Mesenchymal stem cell (in vitro differentiated cells and primary cell): Measurements from ENCODE around the gene SUPT3H.

ENCODE experiments used
- DNase-seq: peaks from one replicate; pipeline ENCODE4 v3.0.0-alpha.2; 2013
- H2AFZ ChIP-seq: one replicate; pipeline ENCODE4 v1.6.1; 2013; ENCODE audit warnings: low read depth, mild to moderate bottlenecking, control low read depth, inconsistent platforms, low read length, moderate library complexity
- H2AK5ac ChIP-seq: 2 replicates; pipeline ENCODE4 v1.6.1; 2013; ENCODE audit warnings: low read length, moderate library complexity, mild to moderate bottlenecking, inconsistent platforms; ENCODE audit not compliant: severe bottlenecking
- H2BK120ac ChIP-seq: one replicate; pipeline ENCODE4 v1.6.1; 2013; ENCODE audit warnings: low read depth, mild to moderate bottlenecking, inconsistent platforms, low read length, moderate library complexity
- H2BK12ac ChIP-seq, 2 experiments: one replicate each; pipeline ENCODE4 v1.6.1; 2013; ENCODE audit warnings: inconsistent platforms in 2 of 2, low read length in 2 of 2, mild to moderate bottlenecking in 2 of 2, moderate library complexity in 2 of 2, control low read depth in 1 of 2
- H2BK15ac ChIP-seq: one replicate; pipeline ENCODE4 v1.6.1; 2013; ENCODE audit warnings: mild to moderate bottlenecking, low read depth, inconsistent platforms; ENCODE audit not compliant: poor library complexity, severe bottlenecking
- H2BK5ac ChIP-seq: 2 replicates; pipeline ENCODE4 v1.6.1; 2013; ENCODE audit warnings: low read depth, mild to moderate bottlenecking, low read length, control low read depth, inconsistent platforms; ENCODE audit not compliant: poor library complexity, severe bottlenecking
- H3K14ac ChIP-seq, 2 experiments: one replicate each; pipeline ENCODE4 v1.6.1; 2013; ENCODE audit warnings: inconsistent platforms in 2 of 2, low read length in 2 of 2, control low read depth in 1 of 2, mild to moderate bottlenecking in 1 of 2, moderate library complexity in 1 of 2
- H3K18ac ChIP-seq, 2 experiments: one replicate each; pipeline ENCODE4 v1.6.1; 2013; ENCODE audit warnings: inconsistent platforms in 2 of 2, low read length in 2 of 2, control low read depth in 1 of 2, low read depth in 1 of 2, mild to moderate bottlenecking in 1 of 2
- H3K23ac ChIP-seq, 2 experiments: one replicate each; pipeline ENCODE4 v1.6.1; 2013; ENCODE audit warnings: inconsistent platforms in 2 of 2, low read length in 2 of 2, mild to moderate bottlenecking in 2 of 2, moderate library complexity in 2 of 2, control low read depth in 1 of 2
- H3K27ac ChIP-seq: 2 replicates; pipeline ENCODE4 v1.5.1; 2013; ENCODE audit warnings: mild to moderate bottlenecking, moderate library complexity, low read length, control low read depth, inconsistent platforms; ENCODE audit not compliant: poor library complexity, severe bottlenecking
- H3K27me3 ChIP-seq, 2 experiments: 2 replicates each; pipeline versions ENCODE4 v1.6.1 to v1.7.0; 2013; ENCODE audit warnings: low read length in 2 of 2, mild to moderate bottlenecking in 2 of 2, moderate library complexity in 2 of 2, control low read depth in 1 of 2, inconsistent platforms in 1 of 2; ENCODE audit not compliant: control insufficient read depth in 1 of 2, insufficient read depth in 1 of 2
- H3K36me3 ChIP-seq, 2 experiments: 2 replicates each; pipeline versions ENCODE4 v1.6.1 to v1.7.0; 2013; ENCODE audit warnings: low read length in 2 of 2, control low read depth in 1 of 2, inconsistent platforms in 1 of 2, low read depth in 1 of 2, mild to moderate bottlenecking in 1 of 2; ENCODE audit not compliant: insufficient read depth in 2 of 2, control insufficient read depth in 1 of 2
- H3K4ac ChIP-seq, 2 experiments: one replicate each; pipeline ENCODE4 v1.6.1; 2013; ENCODE audit warnings: inconsistent platforms in 2 of 2, low read length in 2 of 2, mild to moderate bottlenecking in 2 of 2, moderate library complexity in 2 of 2, control low read depth in 1 of 2, low read depth in 1 of 2
- H3K4me1 ChIP-seq: 2 replicates; pipeline ENCODE4 v1.6.1; 2013; ENCODE audit warnings: low read depth, low read length, control low read depth; ENCODE audit not compliant: control insufficient read depth, insufficient read depth
- H3K4me2 ChIP-seq: 2 replicates; pipeline ENCODE4 v1.6.1; 2013; ENCODE audit warnings: low read length, mild to moderate bottlenecking, inconsistent platforms; ENCODE audit not compliant: poor library complexity, severe bottlenecking
- H3K4me3 ChIP-seq, 2 experiments: 2 replicates each; pipeline versions ENCODE4 v1.5.1 to v1.7.0; 2013; ENCODE audit warnings: low read length in 2 of 2, mild to moderate bottlenecking in 2 of 2, control low read depth in 1 of 2, low read depth in 1 of 2; ENCODE audit not compliant: insufficient read depth in 1 of 2
- H3K79me1 ChIP-seq: replicated peaks from 2 replicates; pipeline ENCODE4 v1.6.1; 2013; ENCODE audit warnings: mild to moderate bottlenecking, control low read depth, low read length, inconsistent platforms; ENCODE audit not compliant: poor library complexity, severe bottlenecking
- H3K9ac ChIP-seq: 2 replicates; pipeline ENCODE4 v1.7.0; 2013; ENCODE audit warnings: mild to moderate bottlenecking, low read length, moderate library complexity
- H3K9me3 ChIP-seq: 2 replicates; pipeline ENCODE4 v1.7.0; 2013; ENCODE audit warnings: mild to moderate bottlenecking, low read length; ENCODE audit not compliant: control insufficient read depth
- H4K8ac ChIP-seq: one replicate; pipeline ENCODE4 v1.6.1; 2013; ENCODE audit warnings: inconsistent platforms, mild to moderate bottlenecking, low read length, moderate library complexity
- H4K91ac ChIP-seq: one replicate; pipeline ENCODE4 v1.6.1; 2013; ENCODE audit warnings: mild to moderate bottlenecking, low read length, inconsistent platforms
- WGBS: methylation state at CpG from one replicate; pipeline ENCODE4 v1.1.7; 2013; ENCODE audit warnings: mixed read lengths; 5-methylcytosine and 5-hydroxymethylcytosine counted together

The SUPT3H gene

GRCh38 chr6:44789806-44790205 lies 587.9 kb downstream of the SUPT3H start:
- H4K8ac ChIP-seq = no peak overlapping the region
- peaks cover 1% of the 10 kb centered on the region for H3K4me1 ChIP-seq

DNA sequence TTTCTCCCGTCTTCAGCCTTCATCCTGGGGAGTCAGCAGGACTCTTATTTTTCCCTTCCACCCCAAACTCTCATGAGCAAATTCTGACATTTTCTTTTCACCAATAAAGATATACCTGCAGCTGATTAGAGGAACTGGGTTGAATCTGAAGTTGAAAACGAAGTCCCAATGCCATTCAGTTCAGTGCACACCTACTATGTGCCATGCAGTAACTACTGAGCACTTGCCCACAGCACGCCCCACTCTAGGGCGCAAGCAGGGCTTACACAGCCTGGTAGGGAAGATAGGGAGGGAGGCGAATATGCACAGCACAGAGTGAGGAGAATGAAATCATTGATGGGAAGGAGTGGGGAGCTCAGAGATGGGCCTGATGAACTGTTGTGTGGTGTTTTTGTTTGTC lies 588.7 kb downstream of the SUPT3H start:
- Histone ChIP-seq H3K14ac (no peak overlapping the region), H3K9me3 (peaks cover 8% of the 10 kb centered on the region), H2AK5ac (no peak overlapping the region), H3K4me3 (no peak overlapping the region), H3K4me1 (peaks cover 1% of the 10 kb centered on the region), H3K27me3 (no peaks in the 10 kb centered on the region), H2BK15ac (no peak overlapping the region), H3K18ac (no peak overlapping the region), H2BK120ac (no peak overlapping the region), H2AFZ (no peak overlapping the region), H4K91ac (no peak overlapping the region), H3K36me3 (no peaks in the 10 kb centered on the region), H3K9ac (no peak overlapping the region), H3K4ac (no peak overlapping the region), H2BK5ac (no peak overlapping the region), H3K4me2 (no peak overlapping the region), H4K8ac (no peak overlapping the region), H2BK12ac (no peak overlapping the region), H3K27ac (no peak overlapping the region), H3K23ac (no peak overlapping the region), H3K79me1 (no peaks in the 10 kb centered on the region)
- 87% methylated on average over 5 of the region's 5 CpGs for WGBS
- no peak for DNase-seq

More at GRCh38 chr6:44789806-44790205, 587.9 kb downstream of the SUPT3H start:
- Histone ChIP-seq H3K4ac (no peak overlapping the region), H3K36me3 (no peaks in the 10 kb centered on the region), H2AFZ (no peak overlapping the region), H3K4me2 (no peak overlapping the region), H3K18ac (no peak overlapping the region), H3K23ac (no peak overlapping the region), H3K4me3 (no peak overlapping the region), H2BK12ac (no peak overlapping the region), H3K27ac (no peak overlapping the region), H2BK15ac (no peak overlapping the region), H3K14ac (no peak overlapping the region), H4K91ac (no peak overlapping the region), H2BK120ac (no peak overlapping the region), H3K79me1 (no peaks in the 10 kb centered on the region), H3K9me3 (peaks cover under 1% of the 10 kb centered on the region), H2AK5ac (no peak overlapping the region), H3K9ac (no peak overlapping the region), H2BK5ac (no peak overlapping the region), H3K27me3 (no peaks in the 10 kb centered on the region)
- DNase-seq = no peak
- 76% methylated on average over 6 of the region's 7 CpGs for WGBS

DNA sequence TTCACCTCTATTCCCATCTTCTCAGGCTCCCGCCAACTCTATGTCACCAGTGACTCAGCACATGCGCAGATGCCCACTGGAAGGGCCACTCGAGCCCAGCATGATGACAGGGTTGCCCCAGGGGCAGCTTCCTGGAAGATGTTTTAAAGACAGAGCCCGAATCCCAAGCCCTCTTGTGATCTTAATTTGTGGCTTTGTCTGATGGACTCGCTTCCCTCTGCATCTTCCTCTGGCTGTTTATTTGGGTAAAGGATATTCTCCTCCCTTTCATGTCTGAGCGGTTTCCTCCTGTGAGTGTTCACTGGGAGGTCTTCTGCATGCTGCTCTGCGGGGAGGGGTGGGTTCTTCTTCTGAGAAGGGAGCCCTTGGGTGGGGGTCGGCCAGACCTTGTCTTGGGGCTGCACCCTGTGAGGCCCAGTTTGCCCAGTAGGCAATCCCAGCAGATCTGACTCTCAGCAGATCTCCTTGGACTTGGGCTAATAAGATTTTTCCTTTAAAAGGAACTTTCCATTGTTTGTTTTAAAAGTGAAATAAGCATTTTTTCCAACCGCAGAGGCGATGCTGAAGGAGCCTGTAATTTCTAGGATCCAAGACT lies 589.2 kb downstream of the SUPT3H start:
- Histone ChIP-seq H3K23ac (no peak overlapping the region), H3K27ac (peak overlapping the region; percentile 14), H2AFZ (no peak overlapping the region), H3K18ac (no peak overlapping the region), H3K79me1 (no peaks in the 10 kb centered on the region), H3K9ac (no peak overlapping the region), H3K4me1 (peaks cover 1% of the 10 kb centered on the region), H3K4ac (no peak overlapping the region), H3K4me3 (no peak overlapping the region), H3K36me3 (no peaks in the 10 kb centered on the region), H3K4me2 (no peak overlapping the region), H3K9me3 (peaks cover 9% of the 10 kb centered on the region), H2BK15ac (no peak overlapping the region), H2AK5ac (peak overlapping the region; percentile 41), H4K91ac (no peak overlapping the region), H4K8ac (no peak overlapping the region), H3K27me3 (no peaks in the 10 kb centered on the region), H2BK12ac (no peak overlapping the region), H3K14ac (no peak overlapping the region), H2BK5ac (no peak overlapping the region), H2BK120ac (no peak overlapping the region)
- peak; percentile 26 for DNase-seq
- 80% methylated on average over 9 of the region's 10 CpGs for WGBS

DNA sequence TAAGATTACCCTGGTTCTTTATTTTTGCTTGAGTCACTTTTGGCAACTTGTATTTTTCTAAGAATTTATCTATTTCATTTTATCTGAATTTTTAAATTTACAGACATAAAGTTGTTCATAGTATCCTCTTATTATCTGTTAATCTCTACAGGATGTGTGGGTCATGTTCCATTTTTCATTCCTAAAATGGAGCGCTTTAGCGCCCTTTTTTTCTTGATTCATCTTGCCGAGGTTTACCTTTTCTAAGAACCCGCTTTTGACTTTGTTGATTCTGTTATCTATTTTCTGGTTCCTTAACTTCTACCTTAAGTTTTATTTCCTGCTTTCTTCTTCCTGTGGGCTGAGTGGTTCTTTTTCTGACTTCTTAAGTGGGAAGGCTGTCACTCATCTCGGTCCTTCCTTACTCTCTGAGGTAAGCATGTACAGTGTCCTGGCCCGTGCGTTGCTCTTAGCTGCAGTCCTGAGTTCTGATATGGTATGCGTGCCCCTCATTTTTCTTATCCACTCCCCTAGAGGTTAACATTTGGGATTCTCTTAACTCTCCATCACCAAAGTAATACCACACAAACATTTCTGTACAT lies 590.4 kb downstream of the SUPT3H start:
- H4K91ac ChIP-seq = no peak overlapping the region
- H3K27ac ChIP-seq = no peak overlapping the region
- no peak overlapping the region for H3K18ac ChIP-seq
- no peak overlapping the region for H2BK5ac ChIP-seq
- H3K79me1 ChIP-seq = no peaks in the 10 kb centered on the region
- no peak overlapping the region for H2BK15ac ChIP-seq
- no peak overlapping the region for H3K4me2 ChIP-seq
- no peaks in the 10 kb centered on the region for H3K36me3 ChIP-seq
- no peak overlapping the region for H2BK12ac ChIP-seq
- H3K27me3 ChIP-seq = no peaks in the 10 kb centered on the region
- peaks cover 9% of the 10 kb centered on the region for H3K9me3 ChIP-seq
- no peak overlapping the region for H2AFZ ChIP-seq
- DNase-seq = no peak
- WGBS = 88% methylated on average over 7 of the region's 8 CpGs
- H3K14ac ChIP-seq = no peak overlapping the region
- H2BK120ac ChIP-seq = no peak overlapping the region
- no peak overlapping the region for H3K9ac ChIP-seq
- no peak overlapping the region for H3K4ac ChIP-seq
- no peak overlapping the region for H2AK5ac ChIP-seq
- peaks cover 1% of the 10 kb centered on the region for H3K4me1 ChIP-seq
- no peak overlapping the region for H3K23ac ChIP-seq
- no peak overlapping the region for H3K4me3 ChIP-seq
- H4K8ac ChIP-seq = no peak overlapping the region
